Stomach (tissue), 9 donors: ENCODE measurements around the gene MZT2B. TPM values are rescaled to one million over a fixed set of nuclear protein-coding genes. Genes with fewer than 3 reads are reported as not detected.
"Not testable (repeated sequence)": the region's sequence is repeated elsewhere in the genome, so short reads cannot be mapped to it uniquely, and the experiment has no call there.

Experiments used
- DNase-seq, 2 donors: peaks; one replicate each; pipeline versions ENCODE4 v3.0.0 to v3.0.0-alpha.2; 2013 to 2019
- H3K27ac ChIP-seq, 5 donors: fragments of 200-600 bp in 4 of 5; sonication (generic) in 4 of 5; one replicate each; pipeline ENCODE4 v1.5.1; 2013 to 2019; ENCODE audit warnings: mild to moderate bottlenecking in 1 of 5, moderate library complexity in 1 of 5
- H3K27me3 ChIP-seq, 3 donors: fragments of 200-600 bp; sonication (generic); one replicate each; pipeline ENCODE4 v1.5.1; 2017 to 2019; ENCODE audit warnings: mixed run types in 1 of 3
- H3K36me3 ChIP-seq, 4 donors: fragments of 200-600 bp; sonication (generic); 1 replicate in 3 of 4; 2 replicates in 1 of 4; pipeline ENCODE4 v1.5.1; 2016 to 2019
- H3K4me1 ChIP-seq, 4 donors: fragments of 200-600 bp; sonication (generic); one replicate each; pipeline ENCODE4 v1.5.1; 2016 to 2019
- H3K4me3 ChIP-seq, 4 donors: fragments of 200-600 bp; sonication (generic) in 3 of 4; one replicate each; pipeline ENCODE4 v1.5.1; 2016 to 2019; ENCODE audit warnings: mild to moderate bottlenecking in 1 of 4
- H3K9me3 ChIP-seq, 4 donors: fragments of 200-600 bp; sonication (generic); one replicate each; pipeline ENCODE4 v1.5.1; 2016 to 2019
- EP300 ChIP-seq: sonication (generic); formaldehyde crosslinking; IDR thresholded peaks from one replicate; pipeline ENCODE4 v1.6.1; 2017; ENCODE audit warnings: antibody characterized with exemption
- POLR2A ChIP-seq, 4 donors: fragments of 450-650 bp; IDR thresholded peaks; one replicate each; pipeline ENCODE4 v1.6.1; 2016; ENCODE audit warnings: antibody characterized with exemption in 4 of 4, control low read depth in 2 of 4, mild to moderate bottlenecking in 1 of 4, moderate library complexity in 1 of 4
- POLR2AphosphoS5 ChIP-seq, 3 donors: sonication (generic); formaldehyde crosslinking; IDR thresholded peaks; one replicate each; pipeline ENCODE4 v1.6.1; 2016; ENCODE audit warnings: antibody characterized with exemption in 3 of 3
- WGBS, 5 donors: extraction: QIAGEN DNeasy Blood & Tissue Kit in 3 of 5; methylation state at CpG; one replicate each; pipeline versions ENCODE4 v1.1.5 to v1.1.7; 2013 to 2018; 5-methylcytosine and 5-hydroxymethylcytosine counted together
- intact Hi-C: fragments of 100-400 bp; cut with DNase I; formaldehyde crosslinking; loops from one replicate; pipeline ENCODE4 v1.15.1; 2023; ENCODE audit warnings: low total_unique reads
- polyA plus RNA-seq, 3 donors: library from polyadenylated mRNA; stranded (reverse); fragments of 200-250 nt; gene quantifications; one replicate each; pipeline ENCODE4 v1.2.3, GENCODE V29; 2013
- total RNA-seq, 5 donors: library from RNA; depleted of rRNA; stranded (reverse); fragments of >200 nt; gene quantifications; one replicate each; pipeline versions ENCODE4 v1.1.0 to v1.2.3, GENCODE V29; 2014 to 2016
- TF ChIP-seq, protein P1 (sequence below), 7 experiments: fragments of 450-650 bp in 4 of 7; fragments of 200-600 bp in 3 of 7; sonication (generic) in 3 of 7; IDR thresholded peaks; one replicate each; pipeline ENCODE4 v1.5.1; 2016 to 2019; ENCODE audit warnings: antibody characterized with exemption in 7 of 7, control low read depth in 2 of 7, mild to moderate bottlenecking in 1 of 7
- donor health status: healthy with polysubstance abuse.
- donor health status: Bipolar disorder and iron deficiency.
- donor health status: healthy.

Gene MZT2B
- total and polyA plus RNA-seq, 8 donors = 52.3 to 521 (median 253) TPM

DNA sequence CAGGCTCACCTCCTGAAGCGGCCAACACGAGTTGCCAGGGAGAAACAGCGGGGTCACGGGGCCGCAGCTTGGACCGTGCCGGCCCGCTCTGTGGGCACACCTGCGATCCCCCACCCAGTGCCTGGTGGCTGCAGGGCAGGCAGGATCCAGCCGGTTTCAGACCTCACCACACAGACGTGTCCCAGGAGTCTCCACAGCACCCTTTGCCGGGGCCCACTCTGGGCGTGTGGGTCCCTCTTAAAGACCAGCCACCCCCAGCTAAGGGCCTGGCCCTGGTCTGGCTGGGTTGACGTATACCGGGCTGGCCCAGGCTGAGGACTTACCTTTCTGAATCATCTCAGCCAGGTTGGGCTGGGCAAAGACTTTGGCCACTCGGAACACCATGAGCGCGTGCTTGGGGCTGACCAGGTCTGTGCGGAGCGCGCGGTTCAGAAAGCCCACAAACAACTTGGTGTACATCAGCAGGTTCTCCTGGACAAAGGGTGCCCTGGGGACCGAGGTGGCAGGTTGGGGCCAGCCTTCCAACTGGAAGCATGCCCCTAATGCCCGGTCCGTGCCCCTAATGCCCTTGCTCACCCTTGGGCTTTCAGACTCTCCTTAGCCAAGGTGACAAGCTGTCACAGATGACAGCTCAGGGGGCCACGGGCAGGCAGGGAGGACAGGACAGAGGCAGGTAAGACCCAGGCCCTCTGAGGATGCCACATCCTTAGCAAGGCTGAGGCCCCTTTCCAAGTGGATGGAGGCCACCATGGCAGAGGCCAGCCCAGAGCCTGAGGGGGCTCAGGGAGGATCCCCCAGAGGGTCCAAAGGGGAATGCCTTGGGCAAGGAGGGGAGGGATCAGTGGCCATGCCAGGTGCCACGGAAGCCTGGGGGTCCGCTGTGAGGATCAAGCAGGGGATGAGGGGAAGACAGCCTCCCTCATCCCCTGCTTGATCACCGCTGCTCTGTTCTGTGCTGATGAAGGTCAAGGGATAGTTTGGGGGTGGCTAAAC, 27.0 kb upstream of the MZT2B start:
- H3K4me1 ChIP-seq = peaks cover 0 to 8% (median 3%) of the 10 kb centered on the region in 4 donors
- no peak for DNase-seq
- no peaks in the 10 kb centered on the region for H3K27me3 ChIP-seq
- no peaks in the 10 kb centered on the region for H3K9me3 ChIP-seq
- peaks cover 25 to 72% (median 67%) of the 10 kb centered on the region in 4 donors for H3K36me3 ChIP-seq
- TF ChIP-seq POLR2AphosphoS5 (IDR thresholded peaks at IDR 0.05) (no peak), EP300 (no peak), POLR2A (IDR thresholded peaks at IDR 0.05) (no peak)
- TF ChIP-seq, protein P1, sequence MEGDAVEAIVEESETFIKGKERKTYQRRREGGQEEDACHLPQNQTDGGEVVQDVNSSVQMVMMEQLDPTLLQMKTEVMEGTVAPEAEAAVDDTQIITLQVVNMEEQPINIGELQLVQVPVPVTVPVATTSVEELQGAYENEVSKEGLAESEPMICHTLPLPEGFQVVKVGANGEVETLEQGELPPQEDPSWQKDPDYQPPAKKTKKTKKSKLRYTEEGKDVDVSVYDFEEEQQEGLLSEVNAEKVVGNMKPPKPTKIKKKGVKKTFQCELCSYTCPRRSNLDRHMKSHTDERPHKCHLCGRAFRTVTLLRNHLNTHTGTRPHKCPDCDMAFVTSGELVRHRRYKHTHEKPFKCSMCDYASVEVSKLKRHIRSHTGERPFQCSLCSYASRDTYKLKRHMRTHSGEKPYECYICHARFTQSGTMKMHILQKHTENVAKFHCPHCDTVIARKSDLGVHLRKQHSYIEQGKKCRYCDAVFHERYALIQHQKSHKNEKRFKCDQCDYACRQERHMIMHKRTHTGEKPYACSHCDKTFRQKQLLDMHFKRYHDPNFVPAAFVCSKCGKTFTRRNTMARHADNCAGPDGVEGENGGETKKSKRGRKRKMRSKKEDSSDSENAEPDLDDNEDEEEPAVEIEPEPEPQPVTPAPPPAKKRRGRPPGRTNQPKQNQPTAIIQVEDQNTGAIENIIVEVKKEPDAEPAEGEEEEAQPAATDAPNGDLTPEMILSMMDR (IDR thresholded peaks at IDR 0.05) = no peak
- H3K27ac ChIP-seq = no peak overlapping the region
- 93 to 98% (median 95%) methylated on average over 19 to 29 of the region's 29 CpGs for WGBS, 5 donors
- H3K4me3 ChIP-seq = no peak overlapping the region
- intact Hi-C loops = no loop called here

DNA sequence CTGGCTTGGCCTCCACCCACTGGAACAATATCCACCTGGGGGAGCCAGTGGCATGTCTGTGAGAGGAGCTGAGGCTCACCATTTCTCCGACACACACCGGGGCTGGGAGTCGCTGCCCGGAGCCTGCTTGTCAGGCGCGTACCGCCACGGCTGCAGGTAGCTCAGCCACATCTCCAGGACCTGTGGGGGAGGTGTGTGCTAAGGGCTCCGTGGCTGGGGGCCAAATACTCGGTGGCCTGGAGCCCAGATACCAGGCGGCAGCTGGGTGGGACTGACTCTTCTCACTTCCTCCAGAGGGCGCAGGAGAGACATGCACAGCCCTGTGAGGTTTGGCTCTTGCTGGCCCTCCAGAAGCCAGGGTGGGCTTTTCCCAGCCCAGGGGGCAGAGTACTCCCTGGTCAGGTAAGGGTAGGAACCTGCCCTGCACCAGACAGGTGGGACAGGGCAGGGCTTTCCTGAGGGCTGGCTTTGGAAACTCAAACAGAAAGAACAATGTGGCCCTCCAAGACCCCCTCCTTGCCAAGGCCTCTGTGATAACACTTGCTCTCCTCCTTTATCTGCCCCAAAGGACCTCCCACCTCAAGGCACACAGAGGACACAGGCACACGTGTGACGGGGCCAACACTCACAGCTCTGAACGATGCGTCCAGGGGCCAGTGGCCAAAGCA, 26.0 kb upstream of the MZT2B start:
- peak; percentile 85 to 88 for DNase-seq
- H3K27ac ChIP-seq, H3K4me1 ChIP-seq, H3K4me3 ChIP-seq, H3K9me3 ChIP-seq, intact Hi-C loops, H3K27me3 ChIP-seq: not testable (repeated sequence)
- TF ChIP-seq, protein P1 (IDR thresholded peaks at IDR 0.05) = peak in 5 of 7 experiments; percentile 41 to 69 (median 49)
- peak in 1 of 3 donors; percentile 26 for TF ChIP-seq POLR2AphosphoS5 (IDR thresholded peaks at IDR 0.05)
- WGBS, 5 donors = 0 to 44% (median 27%) methylated on average over 3 to 16 of the region's 16 CpGs
- H3K36me3 ChIP-seq = peaks cover 29 to 78% (median 76%) of the 10 kb centered on the region in 4 donors

DNA sequence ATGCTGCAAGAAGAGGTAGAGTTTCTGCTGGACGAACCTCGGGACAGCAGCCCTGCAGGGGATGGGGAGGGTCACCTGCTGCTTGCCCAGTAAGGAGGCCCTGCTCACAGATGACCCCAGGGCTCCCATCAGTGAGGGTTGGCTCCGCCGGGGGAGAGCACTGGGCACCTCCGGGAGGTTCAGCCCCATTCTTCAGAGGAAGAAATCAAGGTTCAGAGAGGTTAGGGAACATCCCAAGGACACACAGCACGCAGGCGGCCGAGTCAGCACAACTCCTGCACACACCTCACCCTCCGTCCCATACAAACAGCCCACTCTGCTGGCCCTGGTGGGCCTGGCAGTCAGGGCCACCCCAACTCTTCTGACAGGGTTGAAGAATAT, 25.4 kb upstream of the MZT2B start:
- H3K4me1 ChIP-seq = peaks cover 0 to 8% (median 3%) of the 10 kb centered on the region in 4 donors
- no peak overlapping the region for H3K4me3 ChIP-seq
- no peak for DNase-seq
- WGBS, 5 donors = 78 to 88% (median 84%) methylated on average over 8 to 9 of the region's 9 CpGs
- H3K27ac ChIP-seq = no peak overlapping the region
- intact Hi-C loops = no loop called here
- peaks cover 29 to 83% (median 78%) of the 10 kb centered on the region in 4 donors for H3K36me3 ChIP-seq
- no peaks in the 10 kb centered on the region for H3K9me3 ChIP-seq
- H3K27me3 ChIP-seq = no peaks in the 10 kb centered on the region
- TF ChIP-seq POLR2AphosphoS5 (IDR thresholded peaks at IDR 0.05) (no peak), POLR2A (IDR thresholded peaks at IDR 0.05) (no peak), EP300 (no peak)
- TF ChIP-seq, protein P1 (IDR thresholded peaks at IDR 0.05) = no peak

DNA sequence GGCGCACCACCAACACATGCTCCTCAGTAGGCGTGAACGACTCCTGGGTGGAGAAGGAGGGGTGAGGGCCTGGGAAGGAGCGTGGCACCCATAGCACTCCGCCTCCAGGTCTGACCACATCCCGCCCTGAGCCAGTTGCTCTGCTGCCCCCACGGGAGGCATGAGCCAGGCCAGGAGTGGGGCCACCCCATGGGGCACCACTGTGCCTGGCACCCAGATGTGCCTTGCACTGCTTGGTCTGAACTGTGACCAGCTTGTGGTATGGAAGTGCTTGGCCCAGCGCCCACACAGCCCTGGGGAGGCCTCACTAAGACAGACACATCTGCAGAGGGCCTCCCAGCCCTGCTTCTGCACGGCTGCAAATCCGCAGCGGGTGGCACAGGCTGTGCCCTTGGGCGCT, 24.7 kb upstream of the MZT2B start:
- WGBS, 5 donors = 54 to 83% (median 61%) methylated on average over 5 to 11 of the region's 12 CpGs
- intact Hi-C loops, H3K4me3 ChIP-seq, H3K27ac ChIP-seq, DNase-seq, H3K27me3 ChIP-seq, H3K9me3 ChIP-seq, H3K4me1 ChIP-seq: not testable (repeated sequence)
- H3K36me3 ChIP-seq = peaks cover 22 to 81% (median 76%) of the 10 kb centered on the region in 4 donors

DNA sequence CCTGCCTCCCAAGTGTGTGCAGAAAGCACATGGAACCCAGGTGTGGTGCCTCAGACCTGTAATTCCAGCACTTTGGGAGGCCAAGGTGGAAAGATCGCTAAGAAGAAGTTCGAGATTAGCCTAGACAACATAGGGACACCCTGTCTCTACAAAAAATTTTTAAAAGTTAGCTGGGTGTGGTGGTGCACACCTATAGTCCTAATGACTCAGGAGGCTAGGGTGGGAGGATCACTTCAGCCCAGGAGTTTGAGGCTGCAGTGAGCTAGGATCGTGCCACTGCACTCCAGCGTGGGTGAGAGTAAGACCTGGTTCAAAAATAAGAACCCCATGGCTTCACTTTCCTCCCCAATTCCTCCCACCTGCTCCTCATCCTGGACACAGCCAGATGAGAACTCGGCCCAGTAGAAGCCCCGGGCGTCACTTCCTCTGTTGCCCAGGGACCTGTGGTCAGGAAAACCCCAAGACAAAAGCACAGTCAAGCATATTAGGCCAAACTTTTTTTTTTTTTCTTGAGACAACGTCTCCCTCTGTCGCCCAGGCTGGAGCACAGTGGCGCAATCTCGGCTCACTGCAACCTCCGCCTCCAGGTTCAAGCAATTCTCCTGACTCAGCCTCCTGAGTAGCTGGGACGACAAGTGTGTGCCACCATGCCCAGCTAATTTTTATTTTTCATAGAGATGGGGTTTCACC, 24.1 kb upstream of the MZT2B start:
- DNase-seq, intact Hi-C loops, H3K4me3 ChIP-seq, H3K27me3 ChIP-seq, H3K9me3 ChIP-seq, H3K27ac ChIP-seq, H3K4me1 ChIP-seq: not testable (repeated sequence)
- H3K36me3 ChIP-seq = peaks cover 23 to 81% (median 76%) of the 10 kb centered on the region in 4 donors
- 72 to 81% (median 79%) methylated on average over 13 of the region's 13 CpGs for WGBS, 5 donors
